HG02759 (cell line): ENCODE results near the gene PCID2.

Experiments
- ATAC-seq: cut with Tn5 transposase; IDR thresholded peaks from one replicate; pipeline ENCODE4 v1.9.1; 2021; ENCODE audit warnings: mild to moderate bottlenecking, moderate library complexity; ENCODE audit not compliant: unreplicated experiment

PCID2 gene

GRCh38 chr13:113150550-113151365 is 57.7 kb downstream of the PCID2 start:
- no peak for ATAC-seq

- ATAC-seq = no peak
These were observed 58.5 kb downstream of the PCID2 start for GRCh38 chr13:113149711-113150549.

- ATAC-seq = no peak
These were observed 59.4 kb downstream of the PCID2 start for GRCh38 chr13:113148940-113149503.

GRCh38 chr13:113148407-113148806 is 60.1 kb downstream of the PCID2 start:
- ATAC-seq = no peak

- ATAC-seq = no peak
These were observed 61.3 kb downstream of the PCID2 start for GRCh38 chr13:113147206-113147605.

GRCh38 chr13:113146750-113147149 is 61.7 kb downstream of the PCID2 start:
- no peak for ATAC-seq

GRCh38 chr13:113145911-113146598 is 62.4 kb downstream of the PCID2 start:
- ATAC-seq = no peak

GRCh38 chr13:113145496-113145895 is 63.0 kb downstream of the PCID2 start:
- no peak for ATAC-seq

- no peak for ATAC-seq
These were observed 64.2 kb downstream of the PCID2 start for GRCh38 chr13:113144255-113144629.

GRCh38 chr13:113143466-113144254 is 64.8 kb downstream of the PCID2 start:
- no peak for ATAC-seq

- no peak for ATAC-seq
These were observed 65.6 kb downstream of the PCID2 start for GRCh38 chr13:113142876-113143275.

GRCh38 chr13:113141601-113141970 is 66.9 kb downstream of the PCID2 start:
- ATAC-seq = no peak

- ATAC-seq = no peak
These were observed 67.5 kb downstream of the PCID2 start for GRCh38 chr13:113140677-113141600.

- ATAC-seq = no peak
These were observed 68.9 kb downstream of the PCID2 start for GRCh38 chr13:113139577-113139976.

- no peak for ATAC-seq
These were observed 69.5 kb downstream of the PCID2 start for GRCh38 chr13:113138792-113139551.

GRCh38 chr13:113137691-113138298 is 70.7 kb downstream of the PCID2 start:
- no peak for ATAC-seq

GRCh38 chr13:113135281-113135760 is 73.1 kb downstream of the PCID2 start:
- ATAC-seq = no peak
